HS-5 (cell line): ENCODE results near the gene RPN2.

Experiments used
- DNase-seq: peaks from one replicate; pipeline ENCODE4 v3.0.0-alpha.2; 2012; ENCODE audit warnings: low read depth

Gene RPN2

GRCh38 chr20:37243076-37243936 is 64.2 kb downstream of the RPN2 start:
- DNase-seq = no peak

DNA sequence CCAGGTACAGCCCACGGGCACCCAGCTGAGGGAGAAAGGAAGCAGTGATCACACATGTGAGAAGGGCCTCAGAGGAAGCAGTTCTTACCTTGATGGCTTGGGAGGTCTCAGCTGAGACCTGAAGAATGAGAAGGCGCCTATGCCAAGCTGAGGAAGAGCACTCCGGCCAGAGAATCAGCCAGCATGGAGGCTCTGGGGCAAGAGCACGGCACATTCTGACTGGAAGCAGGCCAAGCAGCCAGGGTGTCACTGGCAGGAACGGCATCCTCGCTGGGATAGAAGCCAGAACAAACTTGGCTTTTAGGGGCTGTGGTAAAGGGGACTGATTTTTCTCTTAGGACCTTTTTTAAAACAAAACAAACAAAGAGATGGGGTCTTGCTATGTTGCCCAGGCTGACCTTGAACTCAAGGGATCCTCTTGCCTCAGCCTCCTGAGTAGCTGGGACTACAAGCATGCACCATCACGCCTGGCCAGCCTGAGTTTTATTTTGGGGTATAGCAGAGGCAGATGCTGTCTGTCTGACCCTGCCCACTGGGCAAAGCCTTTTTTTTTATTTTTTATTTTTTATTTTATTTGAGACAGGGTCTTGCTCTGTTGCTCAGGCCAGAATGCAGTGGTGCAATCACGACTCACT is 64.9 kb downstream of the RPN2 start:
- no peak for DNase-seq

DNA sequence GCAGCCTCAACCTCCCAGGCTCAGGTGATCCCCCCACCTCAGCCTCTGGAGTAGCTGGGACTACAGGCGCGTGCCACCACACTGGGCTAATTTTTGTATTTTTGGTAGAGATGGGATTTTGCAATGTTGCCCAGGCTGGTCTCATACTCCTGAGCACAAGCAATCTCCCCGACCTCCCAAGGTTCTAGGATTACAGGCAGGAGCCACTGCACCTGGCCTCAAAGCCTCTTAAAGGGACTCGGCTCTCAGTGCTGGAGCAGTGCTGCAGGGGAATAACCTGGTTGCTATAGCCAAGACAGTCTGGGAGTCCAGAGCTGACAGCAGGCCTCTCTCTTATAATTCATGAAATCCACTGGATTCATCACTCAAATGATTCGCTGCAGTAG is 65.4 kb downstream of the RPN2 start:
- DNase-seq = no peak

- no peak for DNase-seq
These were observed 66.4 kb downstream of the RPN2 start for GRCh38 chr20:37245216-37246150.

- no peak for DNase-seq
These were observed 67.6 kb downstream of the RPN2 start for GRCh38 chr20:37246736-37247135.

DNA sequence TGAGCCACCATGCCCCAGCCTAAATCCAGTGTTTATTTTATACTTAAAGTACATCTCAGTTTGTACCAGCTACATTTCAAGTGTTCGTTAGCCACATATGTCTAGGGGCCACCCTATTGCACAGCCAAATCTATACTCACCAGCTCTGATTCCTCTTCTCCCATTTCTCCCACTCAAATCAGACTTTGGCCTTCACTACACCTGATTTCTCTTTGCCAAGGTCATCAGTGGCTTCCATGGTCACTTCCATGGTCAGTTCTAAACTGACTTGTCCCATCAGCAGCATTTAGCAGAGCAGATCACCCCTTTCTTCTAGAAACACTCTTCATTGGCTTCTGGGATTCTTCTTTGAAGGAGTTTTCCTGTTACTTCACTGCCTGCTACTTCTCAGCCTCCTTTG is 68.4 kb downstream of the RPN2 start:
- DNase-seq = no peak

DNA sequence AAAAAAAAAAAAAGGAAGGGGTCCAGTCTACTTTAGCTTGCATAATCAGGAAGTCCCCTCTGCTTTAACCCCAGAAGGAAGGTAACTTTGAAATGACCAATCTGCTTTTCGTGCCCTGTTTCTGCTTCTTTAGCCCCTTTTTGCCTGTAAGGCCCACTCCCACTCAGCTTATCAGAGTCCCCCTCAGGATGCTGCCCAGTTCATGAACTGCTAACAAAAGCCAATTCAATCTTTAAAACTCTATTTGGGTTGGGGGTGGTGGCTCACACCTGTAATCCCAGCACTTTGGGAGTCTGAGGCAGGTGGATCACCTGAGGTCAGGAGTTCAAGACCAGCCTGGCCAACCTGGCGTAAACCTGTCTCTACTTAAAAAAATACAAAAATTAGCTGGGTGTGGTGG is 70.2 kb downstream of the RPN2 start:
- DNase-seq = no peak

DNA sequence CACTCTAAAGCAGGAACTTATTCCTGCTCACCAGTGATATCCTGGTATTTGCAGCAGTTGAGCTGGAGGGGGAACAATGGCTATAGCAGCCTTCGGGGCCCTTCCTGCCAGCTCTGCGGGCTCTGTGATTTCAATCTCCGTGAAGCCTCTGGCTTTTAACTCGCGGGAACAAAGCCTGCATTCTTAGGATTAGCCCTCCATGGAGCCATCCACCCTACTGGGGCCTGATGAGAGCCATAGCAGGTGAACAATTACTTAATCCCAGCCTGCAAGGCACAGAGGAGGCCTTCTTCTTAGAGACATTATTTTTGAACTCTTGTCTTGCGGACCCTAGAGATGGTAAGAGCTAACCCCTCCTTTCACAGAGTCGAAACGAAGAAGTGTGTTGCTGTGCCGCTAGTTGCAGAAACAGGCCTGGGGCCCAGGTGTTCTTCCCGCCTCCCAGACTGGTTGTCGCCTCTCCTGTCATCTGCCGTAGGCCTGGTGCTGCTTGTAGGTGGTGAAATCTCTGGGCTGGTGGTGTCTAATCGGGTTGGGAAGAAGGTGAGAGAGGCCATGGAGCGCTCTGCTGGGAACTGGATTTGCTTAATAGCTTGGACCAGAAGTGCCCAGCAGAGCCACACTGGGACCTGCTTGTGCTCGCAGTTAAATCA is 72.8 kb downstream of the RPN2 start:
- DNase-seq = no peak

GRCh38 chr20:37253087-37253486 is 74.0 kb downstream of the RPN2 start:
- no peak for DNase-seq

DNA sequence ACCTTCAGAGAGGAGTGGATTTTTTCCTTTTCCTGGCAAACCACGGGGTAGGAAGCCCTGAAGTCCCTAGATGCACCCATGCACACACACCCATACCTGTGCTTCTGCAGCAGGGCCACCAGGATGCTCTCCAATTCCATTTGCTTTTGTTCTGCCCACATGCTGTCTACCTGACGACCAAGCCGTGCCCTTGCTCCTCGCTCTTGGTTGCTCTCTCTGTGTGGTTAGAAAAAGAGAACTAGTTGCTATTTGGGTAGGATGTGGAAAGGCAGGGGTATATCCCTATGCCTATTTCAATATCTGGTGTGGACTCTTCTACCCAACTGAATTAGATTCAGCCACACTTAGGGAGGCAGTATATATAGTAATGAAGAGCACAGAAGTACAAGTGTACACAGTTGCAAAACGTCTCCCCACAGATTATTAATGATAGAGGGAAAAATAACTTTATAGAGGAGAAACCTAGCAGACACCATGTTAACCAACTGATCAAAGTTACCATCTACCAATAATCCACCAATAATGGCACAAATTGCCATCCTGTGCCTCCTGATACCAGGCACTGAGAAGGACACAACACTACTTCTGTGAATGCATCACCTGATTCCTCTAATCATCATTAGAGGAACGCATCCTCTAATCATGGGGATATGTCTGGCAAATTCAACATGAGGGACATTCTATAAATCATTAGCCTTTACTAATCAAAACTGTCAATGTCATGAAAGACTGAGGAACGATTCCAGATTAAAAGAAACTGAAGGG is 75.2 kb downstream of the RPN2 start:
- DNase-seq = no peak

DNA sequence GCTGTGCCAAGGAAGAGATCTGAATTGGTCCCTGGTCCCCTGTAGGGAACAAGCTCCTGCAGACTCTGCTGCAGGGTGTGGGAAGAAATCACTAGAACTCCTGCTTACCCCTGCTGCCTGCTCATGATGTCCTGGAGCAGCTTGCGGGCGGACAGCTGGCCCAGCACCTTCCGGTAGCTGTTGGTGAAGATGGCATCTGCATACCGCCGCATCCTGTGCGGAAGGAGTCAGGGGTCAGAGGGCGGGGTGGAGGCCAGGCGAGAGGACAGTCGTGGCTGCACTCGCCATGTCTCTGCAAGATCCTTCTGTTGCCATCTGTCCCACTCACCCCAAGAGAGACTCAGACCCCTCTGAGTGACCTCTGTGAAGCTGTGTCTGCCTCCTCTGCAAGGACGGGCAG is 77.2 kb downstream of the RPN2 start:
- DNase-seq = no peak

GRCh38 chr20:37257530-37257929 is 78.4 kb downstream of the RPN2 start:
- no peak for DNase-seq

GRCh38 chr20:37257988-37258387 is 78.9 kb downstream of the RPN2 start:
- DNase-seq = no peak

- no peak for DNase-seq
These were observed 79.9 kb downstream of the RPN2 start for GRCh38 chr20:37259031-37259430.

- DNase-seq = no peak
These were observed 80.7 kb downstream of the RPN2 start for GRCh38 chr20:37259865-37260264.

GRCh38 chr20:37260923-37261322 is 81.8 kb downstream of the RPN2 start:
- no peak for DNase-seq

DNA sequence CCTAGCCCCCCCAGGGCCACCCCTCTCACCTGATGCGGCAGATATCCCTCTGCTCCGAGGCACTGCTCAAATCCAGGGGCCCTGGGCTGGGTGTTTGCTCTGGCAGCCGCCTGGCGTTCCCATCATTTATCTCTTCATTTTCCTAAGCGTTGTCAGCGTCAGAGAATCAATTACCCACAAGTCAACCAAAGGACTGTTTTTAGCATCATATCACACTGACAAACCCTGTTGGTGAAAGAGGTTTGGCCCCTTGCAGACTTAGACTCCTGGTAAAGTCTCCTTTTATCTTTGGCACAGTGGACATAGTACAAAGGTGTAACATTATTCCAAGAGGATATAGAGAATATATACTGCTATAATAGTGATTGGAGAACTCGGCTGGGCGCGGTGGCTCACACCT is 82.6 kb downstream of the RPN2 start, which contains the start of gene GHRH:
Gene GHRH (minus strand): TSS at position 101 of the 400 bp plus-strand sequence. CDS start 4,925 bp downstream, outside the sequence.
- DNase-seq = no peak

DNA sequence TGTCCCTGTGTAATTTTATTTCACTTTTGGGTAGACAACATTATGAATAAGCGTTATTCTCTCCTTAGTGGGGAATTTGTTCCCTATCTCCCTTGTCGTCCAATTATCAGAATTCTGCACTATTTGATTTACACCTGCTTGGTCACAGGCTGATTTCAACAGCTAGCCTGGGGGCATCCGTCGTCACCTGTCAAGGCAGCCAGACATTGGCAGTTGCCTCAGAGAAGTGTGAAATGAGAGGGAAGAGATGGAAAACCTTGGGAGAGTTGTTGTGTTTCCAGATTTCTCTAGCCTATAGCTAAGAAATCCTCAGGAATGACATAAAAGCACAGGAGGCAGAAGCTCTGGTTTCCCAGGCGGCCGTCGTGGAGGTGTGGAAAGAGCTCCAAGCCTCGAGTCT is 83.4 kb downstream of the RPN2 start:
- no peak for DNase-seq

DNA sequence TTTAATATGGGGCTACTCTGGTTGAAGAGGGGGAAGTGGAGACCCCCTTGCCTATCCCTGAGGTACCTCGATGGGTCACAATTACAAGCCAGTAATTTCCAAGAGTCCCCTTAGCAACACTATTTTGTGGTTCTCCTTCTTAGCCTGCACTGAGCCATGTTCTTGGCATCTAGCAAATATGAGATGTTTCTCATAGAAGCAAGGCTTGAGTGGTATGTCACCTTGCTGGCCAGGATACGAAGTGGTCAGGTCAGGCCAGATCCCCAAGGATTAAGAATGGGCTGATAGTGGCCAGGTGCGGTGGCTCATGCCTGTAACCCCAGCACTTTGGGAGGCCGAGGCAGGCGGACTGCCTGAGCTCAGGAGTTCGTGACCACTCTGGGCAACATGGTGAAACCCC is 84.6 kb downstream of the RPN2 start:
- DNase-seq = no peak

GRCh38 chr20:37265152-37265551 is 86.0 kb downstream of the RPN2 start:
- DNase-seq = no peak
